ENCODE results near the gene MAB21L3.

DNA sequence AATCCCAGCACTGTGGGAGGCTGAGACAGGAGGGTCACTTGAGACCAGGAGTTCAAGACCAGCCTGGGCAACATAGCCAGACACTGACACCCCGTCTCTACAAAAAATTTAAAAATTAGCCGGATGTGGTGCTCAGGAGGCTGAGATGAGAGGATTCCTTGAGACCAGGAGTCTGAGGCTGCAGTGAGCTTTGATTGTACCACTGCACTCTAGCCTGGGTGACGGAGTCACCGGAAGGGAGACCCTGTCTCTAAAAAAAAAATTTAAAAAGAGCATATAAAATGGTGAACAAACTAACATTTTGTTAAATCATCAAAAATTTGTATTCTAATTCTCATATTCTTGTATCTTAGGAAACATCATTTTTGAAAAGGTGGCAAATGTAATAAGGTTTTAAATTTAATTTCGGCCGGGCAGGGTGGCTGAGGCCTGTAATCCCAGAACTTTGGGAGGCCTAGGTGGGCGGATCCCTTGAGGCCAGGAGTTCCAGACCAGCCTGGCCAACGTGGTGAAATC, 27.1 kb downstream of the MAB21L3 start:
- TF ChIP-seq POLR2A (IDR thresholded peaks at IDR 0.05) = no peak
- TF ChIP-seq, protein P1, sequence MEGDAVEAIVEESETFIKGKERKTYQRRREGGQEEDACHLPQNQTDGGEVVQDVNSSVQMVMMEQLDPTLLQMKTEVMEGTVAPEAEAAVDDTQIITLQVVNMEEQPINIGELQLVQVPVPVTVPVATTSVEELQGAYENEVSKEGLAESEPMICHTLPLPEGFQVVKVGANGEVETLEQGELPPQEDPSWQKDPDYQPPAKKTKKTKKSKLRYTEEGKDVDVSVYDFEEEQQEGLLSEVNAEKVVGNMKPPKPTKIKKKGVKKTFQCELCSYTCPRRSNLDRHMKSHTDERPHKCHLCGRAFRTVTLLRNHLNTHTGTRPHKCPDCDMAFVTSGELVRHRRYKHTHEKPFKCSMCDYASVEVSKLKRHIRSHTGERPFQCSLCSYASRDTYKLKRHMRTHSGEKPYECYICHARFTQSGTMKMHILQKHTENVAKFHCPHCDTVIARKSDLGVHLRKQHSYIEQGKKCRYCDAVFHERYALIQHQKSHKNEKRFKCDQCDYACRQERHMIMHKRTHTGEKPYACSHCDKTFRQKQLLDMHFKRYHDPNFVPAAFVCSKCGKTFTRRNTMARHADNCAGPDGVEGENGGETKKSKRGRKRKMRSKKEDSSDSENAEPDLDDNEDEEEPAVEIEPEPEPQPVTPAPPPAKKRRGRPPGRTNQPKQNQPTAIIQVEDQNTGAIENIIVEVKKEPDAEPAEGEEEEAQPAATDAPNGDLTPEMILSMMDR (IDR thresholded peaks at IDR 0.05) = no peak

Data from heart left ventricle (tissue), 13 donors.